ENCODE results near the gene RUBCNL.
A peak's percentile ranks its signal among the peaks of the same experiment; 100 is the strongest.

Gene RUBCNL

GRCh38 chr13:46340011-46340410 lies 47.0 kb downstream of the RUBCNL start:
- no peak for DNase-seq

GRCh38 chr13:46339035-46339666 lies 47.9 kb downstream of the RUBCNL start:
- no peak for DNase-seq

GRCh38 chr13:46337700-46338099 lies 49.4 kb downstream of the RUBCNL start:
- no peak for DNase-seq

GRCh38 chr13:46334035-46334822 lies 52.8 kb downstream of the RUBCNL start:
- DNase-seq: no peak

- no peak for DNase-seq
Observed at GRCh38 chr13:46332772-46333171, 54.3 kb downstream of the RUBCNL start.

GRCh38 chr13:46329624-46330023 lies 57.4 kb downstream of the RUBCNL start:
- DNase-seq: no peak

- no peak for DNase-seq
Observed at GRCh38 chr13:46327246-46327645, 59.8 kb downstream of the RUBCNL start.

- DNase-seq: no peak
Observed at GRCh38 chr13:46324976-46325375, 62.1 kb downstream of the RUBCNL start.

GRCh38 chr13:46321494-46322225 lies 65.4 kb downstream of the RUBCNL start:
- peak; percentile 31 to 65 (median 51) for DNase-seq

- DNase-seq: no peak
Observed at GRCh38 chr13:46320821-46321220, 66.2 kb downstream of the RUBCNL start.

- no peak for DNase-seq
Observed at GRCh38 chr13:46320406-46320805, 66.6 kb downstream of the RUBCNL start.

GRCh38 chr13:46318986-46319385 lies 68.1 kb downstream of the RUBCNL start:
- no peak for DNase-seq

- DNase-seq: no peak
Observed at GRCh38 chr13:46317120-46317519, 69.9 kb downstream of the RUBCNL start.

GRCh38 chr13:46315491-46316075 lies 71.5 kb downstream of the RUBCNL start:
- no peak for DNase-seq

- no peak for DNase-seq
Observed at GRCh38 chr13:46315036-46315435, 72.0 kb downstream of the RUBCNL start.

GRCh38 chr13:46314587-46314986 lies 72.5 kb downstream of the RUBCNL start:
- DNase-seq: no peak

- no peak for DNase-seq
Observed at GRCh38 chr13:46313432-46314257, 73.4 kb downstream of the RUBCNL start.

GRCh38 chr13:46313024-46313423 lies 74.0 kb downstream of the RUBCNL start:
- DNase-seq: no peak

GRCh38 chr13:46311217-46311616 lies 75.8 kb downstream of the RUBCNL start:
- no peak for DNase-seq

- DNase-seq: no peak
Observed at GRCh38 chr13:46310066-46310465, 77.0 kb downstream of the RUBCNL start.

- DNase-seq: no peak
Observed at GRCh38 chr13:46307554-46307953, 79.5 kb downstream of the RUBCNL start.

GRCh38 chr13:46304546-46304945 lies 82.5 kb downstream of the RUBCNL start:
- no peak for DNase-seq
